Upper lobe of right lung (tissue), 1 donor: ENCODE measurements around the gene DNMT3A. TPM values are rescaled to one million over a fixed set of nuclear protein-coding genes. Genes with fewer than 3 reads are reported as not detected.

Experiments used
- ATAC-seq: fragments of 200-7000 bp; cut with Tn5 transposase; one replicate; pipeline ENCODE4 v1.9.1; 2020; ENCODE audit warnings: mild to moderate bottlenecking, moderate library complexity
- DNase-seq: peaks from one replicate; pipeline ENCODE4 v3.0.0-alpha.2; 2020
- H3K27ac ChIP-seq: fragments of 200-600 bp; one replicate; pipeline ENCODE4 v1.8.0; 2022
- H3K27me3 ChIP-seq: fragments of 200-600 bp; one replicate; pipeline ENCODE4 v1.8.0; 2022; ENCODE audit warnings: mild to moderate bottlenecking
- H3K36me3 ChIP-seq: fragments of 200-600 bp; one replicate; pipeline ENCODE4 v1.8.0; 2022
- H3K4me1 ChIP-seq: fragments of 200-600 bp; one replicate; pipeline ENCODE4 v1.8.0; 2022
- H3K4me3 ChIP-seq: fragments of 200-600 bp; one replicate; pipeline ENCODE4 v1.8.0; 2022; ENCODE audit warnings: mild to moderate bottlenecking
- H3K9me3 ChIP-seq: fragments of 200-600 bp; one replicate; pipeline ENCODE4 v1.8.0; 2022
- CTCF ChIP-seq: fragments of 200-600 bp; IDR thresholded peaks from one replicate; pipeline ENCODE4 v1.8.0; 2022; ENCODE audit warnings: antibody characterized with exemption
- intact Hi-C: fragments of 100-400 bp; cut with DNase I; formaldehyde crosslinking; loops from one replicate; pipeline ENCODE4 v1.11.0; 2022
- total RNA-seq: library from RNA; stranded (reverse); fragmentation: NEBNext Ultra II Directional; extraction: Animal tissue kit (Norgen Biotek cat#: 25700); gene quantifications from one replicate; pipeline ENCODE4 v1.2.1, GENCODE V29; 2021
- donor health status: DM: no; HTN: yes; CAD: no; lungs with severe emphysema.

DNMT3A gene
- total RNA-seq, 1 donor from 2014 or later, result 31.3 TPM

- Histone ChIP-seq H3K9me3 (no peaks in the 10 kb centered on the region), H3K4me3 (peak overlapping the region; percentile 63), H3K27me3 (no peaks in the 10 kb centered on the region), H3K36me3 (peaks cover 26% of the 10 kb centered on the region), H3K4me1 (peaks cover 17% of the 10 kb centered on the region), H3K27ac (peak overlapping the region; percentile 81)
- TF ChIP-seq CTCF, result no peak
- intact Hi-C loops, result no loop called here
- DNase-seq (no peak), ATAC-seq (no peak)
These were observed 90.7 kb downstream of the DNMT3A start for GRCh38 chr2:25251071-25251421.

GRCh38 chr2:25250331-25251070 is 91.2 kb downstream of the DNMT3A start:
- intact Hi-C loops, result no loop called here
- Histone ChIP-seq H3K4me1 (peaks cover 17% of the 10 kb centered on the region), H3K27me3 (no peaks in the 10 kb centered on the region), H3K4me3 (no peak overlapping the region), H3K36me3 (peaks cover 26% of the 10 kb centered on the region), H3K27ac (no peak overlapping the region), H3K9me3 (no peaks in the 10 kb centered on the region)
- no peak for ATAC-seq
- DNase-seq, result no peak
- no peak for TF ChIP-seq CTCF

GRCh38 chr2:25249785-25250184 is 91.9 kb downstream of the DNMT3A start:
- no peak overlapping the region for H3K4me3 ChIP-seq
- peaks cover 27% of the 10 kb centered on the region for H3K36me3 ChIP-seq
- intact Hi-C loops, result no loop called here
- no peaks in the 10 kb centered on the region for H3K27me3 ChIP-seq
- ATAC-seq (no peak), DNase-seq (no peak)
- no peak for TF ChIP-seq CTCF
- H3K4me1 ChIP-seq, result peaks cover 17% of the 10 kb centered on the region
- H3K27ac ChIP-seq, result no peak overlapping the region
- no peaks in the 10 kb centered on the region for H3K9me3 ChIP-seq

GRCh38 chr2:25247792-25248512 is 93.8 kb downstream of the DNMT3A start:
- H3K9me3 ChIP-seq, result no peaks in the 10 kb centered on the region
- TF ChIP-seq CTCF, result no peak
- no peak for ATAC-seq
- intact Hi-C loops, result no loop called here
- H3K4me3 ChIP-seq, result no peak overlapping the region
- DNase-seq, result no peak
- H3K27me3 ChIP-seq, result no peaks in the 10 kb centered on the region
- H3K36me3 ChIP-seq, result peaks cover 45% of the 10 kb centered on the region
- peaks cover 15% of the 10 kb centered on the region for H3K4me1 ChIP-seq
- H3K27ac ChIP-seq, result no peak overlapping the region

GRCh38 chr2:25246558-25247290 is 95.0 kb downstream of the DNMT3A start:
- Histone ChIP-seq H3K4me3 (no peak overlapping the region), H3K9me3 (no peaks in the 10 kb centered on the region), H3K4me1 (peaks cover 7% of the 10 kb centered on the region), H3K27me3 (no peaks in the 10 kb centered on the region), H3K36me3 (peaks cover 51% of the 10 kb centered on the region), H3K27ac (no peak overlapping the region)
- ATAC-seq (no peak), DNase-seq (no peak)
- intact Hi-C loops, result no loop called here
- TF ChIP-seq CTCF, result no peak
